Activated CD4-positive, alpha-beta T cell treated with anti-CD3 and anti-CD28 coated beads for 48 hours (primary cell): ENCODE results near the gene TFEB.

ENCODE experiments used
- DNase-seq: peaks from one replicate; pipeline ENCODE4 v3.0.0-alpha.2; 2020

The TFEB gene

DNA sequence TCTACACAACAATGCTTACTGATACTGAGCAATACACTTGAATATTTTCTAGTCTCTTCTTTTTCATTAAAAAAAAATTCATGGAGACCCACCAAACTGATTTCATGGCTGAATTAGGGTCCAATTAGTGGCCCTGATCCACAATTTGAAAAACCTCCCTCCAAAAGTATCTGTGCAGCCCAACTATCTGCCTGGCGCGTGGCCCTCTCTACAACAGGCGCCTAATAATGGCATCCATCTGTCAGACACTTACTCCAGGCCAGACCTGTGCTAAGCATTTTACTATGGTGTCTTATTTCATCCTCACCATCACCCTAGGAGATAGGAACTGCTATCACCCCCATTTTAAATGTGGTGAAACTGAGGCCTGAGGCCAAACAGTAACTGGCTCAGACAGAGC lies 14.0 kb downstream of the TFEB start:
- DNase-seq = no peak

DNA sequence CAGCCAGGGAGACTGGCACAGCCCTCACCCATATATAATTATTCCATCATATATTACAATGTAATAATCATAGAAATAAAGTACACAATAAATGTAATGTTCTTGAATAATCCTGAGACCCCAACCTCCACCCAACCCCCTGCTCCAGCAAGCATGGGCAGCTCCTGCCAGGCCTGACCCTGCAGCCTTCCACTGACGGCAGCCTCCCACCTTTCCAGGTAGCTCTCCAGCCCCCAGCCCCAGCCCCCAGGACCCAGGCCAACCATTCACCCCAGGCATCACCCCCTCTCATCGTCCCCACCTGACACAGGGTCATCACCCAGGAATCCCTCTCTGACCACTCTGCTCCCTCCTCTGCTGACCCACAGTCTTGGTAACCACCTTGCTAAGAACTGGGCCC lies 14.6 kb downstream of the TFEB start:
- DNase-seq = no peak

DNA sequence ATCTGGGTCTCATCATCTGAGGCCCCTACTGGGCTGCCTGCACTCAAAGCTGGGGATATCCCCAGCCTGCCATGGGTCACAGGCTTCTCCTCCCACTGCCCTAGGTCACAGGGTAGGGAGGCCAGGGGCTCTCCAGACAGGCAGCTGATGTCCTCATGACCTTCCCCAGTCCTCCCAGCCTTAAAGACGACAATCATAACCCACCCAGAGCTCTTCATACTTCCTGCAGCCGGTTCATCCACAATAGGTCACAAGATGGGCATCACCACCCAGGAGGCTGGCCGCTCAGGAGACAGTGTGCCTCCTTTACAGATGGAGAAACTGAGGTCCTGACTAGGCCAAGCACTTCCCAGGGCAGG lies 15.2 kb downstream of the TFEB start:
- DNase-seq = no peak

DNA sequence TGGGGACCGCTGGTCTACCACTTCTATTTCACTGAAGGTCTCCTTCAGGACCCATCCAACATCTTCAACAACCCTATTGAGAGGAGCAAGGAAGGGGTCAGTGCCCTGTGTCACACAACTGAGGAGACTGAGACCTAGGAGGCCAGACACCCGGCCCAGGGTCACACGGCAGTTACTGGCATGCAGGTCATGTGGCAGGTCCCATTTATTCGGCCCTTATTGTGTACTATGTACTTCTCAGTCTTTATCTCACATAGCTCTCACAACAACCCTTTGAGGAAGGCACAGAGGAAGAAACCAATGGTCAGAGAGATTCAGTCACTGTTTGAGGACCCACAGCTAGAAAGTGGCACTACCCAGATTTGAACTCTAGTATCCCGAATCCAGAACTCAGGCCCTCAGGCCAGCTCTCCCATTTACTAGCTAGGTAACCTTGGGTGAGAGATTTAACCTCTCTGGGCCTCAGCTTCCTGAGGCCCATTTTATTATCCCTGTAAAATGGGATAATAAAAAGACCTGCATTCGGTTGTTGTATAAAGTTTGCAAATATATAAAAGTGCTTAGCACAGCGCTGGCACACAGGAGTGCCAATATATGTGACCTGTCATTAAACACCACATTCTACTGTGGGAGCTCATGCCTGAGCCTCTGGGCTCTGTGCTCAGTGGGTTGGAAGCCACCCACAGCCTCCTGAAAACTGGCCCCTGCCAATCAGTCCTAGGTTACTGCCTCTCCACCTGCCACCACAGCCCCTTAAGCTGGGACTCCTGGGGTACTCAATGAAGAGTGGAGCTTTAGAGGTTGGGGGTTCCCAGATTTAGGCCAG lies 15.8 kb downstream of the TFEB start:
- DNase-seq = no peak

DNA sequence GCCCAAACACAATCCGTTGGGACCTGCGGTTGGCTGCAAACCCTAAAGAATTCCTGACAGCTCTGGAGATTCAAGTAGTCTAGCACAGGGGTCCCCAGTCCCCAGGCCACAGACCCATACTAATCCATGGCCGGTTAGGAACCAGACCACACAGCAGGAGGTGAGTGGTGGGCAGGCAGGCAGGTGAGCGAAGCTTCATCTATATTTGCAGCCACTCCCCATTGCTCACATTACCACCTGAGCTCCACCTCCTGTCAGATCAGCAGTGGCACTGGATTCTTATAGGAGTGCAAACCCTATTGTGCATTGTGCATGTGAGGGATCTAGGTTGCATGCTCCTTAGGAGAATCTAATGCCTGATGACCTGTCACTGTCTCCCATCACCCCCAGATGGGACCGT lies 16.6 kb downstream of the TFEB start:
- no peak for DNase-seq

DNA sequence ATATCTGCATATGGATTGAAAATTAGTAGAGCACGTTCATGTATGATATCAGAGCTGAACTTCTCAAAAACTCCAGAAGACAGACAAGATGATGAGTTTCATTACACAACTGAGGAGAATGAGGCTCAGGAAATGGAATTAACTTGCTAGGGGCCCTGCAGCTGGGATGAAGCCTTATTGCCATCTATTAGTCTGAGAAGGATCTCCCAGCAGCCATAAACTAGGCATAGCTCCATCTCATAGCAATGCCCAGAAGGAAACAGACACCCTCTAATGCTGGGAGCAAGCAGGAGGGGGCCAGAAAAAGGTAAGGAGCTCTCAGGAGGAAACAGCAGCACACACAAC lies 18.0 kb downstream of the TFEB start:
- no peak for DNase-seq

DNA sequence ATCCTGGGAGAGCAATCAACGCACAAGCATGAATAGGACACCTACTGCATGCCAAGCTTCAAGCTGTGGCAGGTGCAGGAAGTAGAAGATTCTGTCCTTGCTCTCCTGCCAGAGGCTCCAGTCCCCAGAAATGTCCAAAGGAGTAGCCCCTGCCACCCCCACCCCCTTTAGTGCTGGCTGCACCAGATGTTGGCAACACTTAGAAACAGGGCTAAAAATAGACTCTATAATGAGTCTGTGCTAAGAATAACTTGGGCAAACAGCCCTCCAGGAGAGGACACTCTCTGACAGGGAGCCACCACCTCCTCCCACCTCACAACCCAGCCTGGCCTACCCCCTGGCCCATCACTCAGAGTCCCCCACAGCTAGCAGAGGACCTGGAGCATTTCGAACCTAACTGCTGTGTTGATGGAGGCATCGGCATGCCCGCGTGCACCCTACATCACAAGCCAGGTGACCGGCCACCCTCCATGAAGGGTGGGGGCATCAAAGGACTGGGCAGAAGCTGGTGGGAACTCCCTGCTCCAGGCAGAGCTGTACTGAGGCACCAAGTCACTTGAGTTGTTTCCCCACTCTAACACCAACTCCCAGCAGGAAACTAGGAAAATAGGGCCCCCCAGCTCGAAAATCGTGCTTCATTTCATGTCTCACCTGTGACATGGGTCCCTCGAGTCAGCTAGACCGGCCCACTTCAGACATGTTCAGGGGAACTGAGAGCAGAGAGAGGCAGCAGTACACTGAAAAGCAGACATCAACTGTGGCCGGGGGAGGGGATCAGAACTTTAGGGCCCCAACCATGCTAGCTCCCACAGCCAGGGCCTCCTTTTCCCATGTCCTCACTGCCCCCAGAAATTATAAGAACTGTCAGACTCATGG lies 18.7 kb downstream of the TFEB start:
- DNase-seq = no peak

DNA sequence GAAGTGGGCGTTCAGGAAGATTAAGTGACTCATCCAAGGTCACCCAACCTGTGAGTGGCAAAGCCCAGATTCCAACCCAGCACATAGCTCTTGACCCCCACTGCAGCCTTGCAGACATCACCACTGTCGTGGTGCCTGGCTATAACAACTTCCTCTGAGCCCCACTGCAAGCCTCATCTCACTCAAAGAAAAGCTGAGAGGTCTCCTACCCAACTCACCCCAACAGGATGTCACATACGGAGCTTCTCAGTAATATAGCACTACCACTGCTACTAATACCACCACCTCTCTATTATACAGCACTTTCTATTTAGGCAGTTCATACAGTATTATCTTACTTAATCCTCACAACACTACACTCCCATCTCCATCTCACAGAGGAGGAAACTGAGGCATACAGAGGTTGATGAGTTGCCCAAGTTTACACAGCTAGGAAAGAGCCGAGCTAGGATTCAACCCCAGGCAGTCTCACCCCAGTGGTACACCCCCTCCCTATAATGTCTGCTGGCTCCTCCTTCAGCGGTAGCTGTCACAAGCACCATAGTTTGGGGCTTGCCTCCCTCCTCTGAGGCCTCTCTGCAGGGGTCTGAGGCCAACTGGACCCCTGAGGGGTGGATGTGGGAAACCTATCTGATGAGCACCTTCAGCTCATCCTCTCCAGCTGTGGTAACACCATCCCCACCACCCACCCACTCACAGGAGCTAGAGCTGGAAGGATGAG lies 19.5 kb downstream of the TFEB start:
- no peak for DNase-seq

DNA sequence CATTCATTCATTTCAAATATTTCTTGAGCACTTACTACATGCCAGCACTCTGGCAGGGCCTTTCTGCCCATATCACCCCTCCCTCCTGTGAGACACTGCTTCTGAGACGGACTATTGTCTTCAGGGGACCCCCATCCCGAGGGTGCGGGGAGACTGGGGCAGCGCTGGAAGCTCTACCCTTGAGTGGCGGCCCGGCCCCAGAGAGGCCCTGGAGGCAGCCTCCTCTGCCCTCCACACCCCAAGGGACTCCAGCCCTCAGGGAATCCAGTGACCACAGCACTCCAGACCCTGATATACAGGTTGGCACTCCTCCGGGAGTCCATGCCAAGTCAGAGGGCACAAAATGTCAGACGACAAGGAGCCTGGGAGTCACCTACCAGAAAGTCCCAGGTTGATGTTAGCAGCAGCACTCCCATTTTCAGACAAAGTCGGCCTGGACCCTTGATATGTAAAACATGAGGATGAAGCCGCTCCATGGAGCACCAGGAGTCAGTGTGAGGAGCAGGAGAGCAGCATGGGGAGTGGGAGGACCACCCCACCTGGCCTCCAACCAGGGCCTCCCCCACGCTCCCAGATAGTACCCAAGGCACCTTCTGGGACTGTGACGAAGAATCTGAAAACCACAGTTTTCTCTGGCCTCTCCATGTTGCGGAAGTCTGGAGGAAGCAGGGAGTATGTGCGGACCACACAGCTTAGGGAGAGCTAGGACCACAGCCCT lies 20.7 kb downstream of the TFEB start:
- no peak for DNase-seq

DNA sequence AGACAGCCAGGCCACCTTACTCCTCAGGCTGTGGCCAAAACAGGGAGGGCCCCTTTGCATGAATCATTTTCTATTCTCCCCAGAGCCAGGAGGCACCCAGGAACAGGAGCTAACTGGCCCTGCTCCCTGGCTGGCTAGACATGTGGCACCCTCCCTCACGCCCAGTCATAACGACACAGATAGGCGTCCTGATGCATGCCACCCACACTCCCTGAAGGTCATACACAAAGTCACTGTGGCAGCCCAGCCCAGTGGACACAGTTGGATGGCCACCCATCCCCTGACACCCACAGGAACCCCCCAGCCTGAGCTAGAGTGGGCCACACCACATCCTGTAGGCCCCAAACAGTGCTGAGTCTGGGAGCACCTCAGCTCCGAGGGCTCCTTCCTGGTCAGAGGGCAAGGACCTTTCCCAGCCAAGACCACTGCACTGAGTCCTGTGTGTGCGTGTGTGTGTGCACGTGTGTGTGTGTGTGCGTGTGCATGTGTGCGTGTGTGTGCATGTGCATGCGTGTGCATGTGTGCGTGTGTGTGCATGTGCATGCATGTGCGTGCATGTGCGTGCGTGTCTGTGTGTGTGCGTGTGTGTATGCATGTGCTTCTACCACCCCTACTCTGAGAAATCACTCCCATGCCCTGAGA lies 21.6 kb downstream of the TFEB start:
- DNase-seq = peak; percentile 51

DNA sequence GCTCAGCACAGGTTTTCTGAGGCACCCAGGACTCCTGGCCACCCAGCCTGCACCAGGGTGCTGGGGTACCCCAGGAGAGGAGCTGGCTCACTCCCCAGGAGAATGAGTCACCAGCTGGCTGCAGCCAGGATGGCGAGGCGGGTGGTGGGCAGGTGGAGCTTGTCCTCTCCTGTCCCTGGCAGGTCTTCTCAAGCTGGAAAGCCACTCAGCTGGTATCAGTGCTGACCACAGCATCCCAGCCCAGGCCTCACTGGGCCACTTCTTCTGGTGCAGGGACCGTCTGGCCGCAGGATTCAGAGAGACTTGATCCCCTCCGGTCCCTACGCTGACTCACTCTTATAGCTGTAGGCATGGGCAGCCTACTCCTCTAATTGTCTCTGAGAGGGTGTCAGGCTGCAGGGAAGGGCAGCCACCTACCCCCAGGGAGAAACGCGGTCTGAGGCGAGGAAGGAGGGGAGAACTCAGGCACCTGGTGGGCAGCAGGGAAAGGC lies 22.2 kb downstream of the TFEB start:
- DNase-seq = no peak

DNA sequence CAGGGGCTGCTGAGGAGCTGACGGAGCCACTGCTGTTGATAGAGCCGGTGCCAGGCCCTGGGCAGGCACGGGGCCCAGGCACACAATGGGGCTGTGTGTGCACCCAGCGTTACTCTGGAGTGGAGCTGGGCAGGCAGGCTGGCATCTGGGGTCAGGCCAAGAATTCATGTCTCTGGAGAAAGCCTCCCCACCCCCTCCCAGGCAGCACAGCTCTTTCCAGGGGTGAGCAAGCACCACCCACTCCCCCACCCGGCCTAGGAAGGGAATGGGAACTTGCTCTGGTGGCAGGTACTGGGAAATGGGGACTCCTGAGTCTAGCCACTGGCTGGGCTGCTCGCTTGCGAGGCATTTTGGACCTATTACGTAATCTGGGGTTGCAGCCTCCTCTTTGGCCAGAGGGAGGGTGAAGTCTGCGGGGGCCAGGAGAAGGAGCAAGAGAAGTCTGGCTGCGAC lies 22.7 kb downstream of the TFEB start:
- DNase-seq = no peak

DNA sequence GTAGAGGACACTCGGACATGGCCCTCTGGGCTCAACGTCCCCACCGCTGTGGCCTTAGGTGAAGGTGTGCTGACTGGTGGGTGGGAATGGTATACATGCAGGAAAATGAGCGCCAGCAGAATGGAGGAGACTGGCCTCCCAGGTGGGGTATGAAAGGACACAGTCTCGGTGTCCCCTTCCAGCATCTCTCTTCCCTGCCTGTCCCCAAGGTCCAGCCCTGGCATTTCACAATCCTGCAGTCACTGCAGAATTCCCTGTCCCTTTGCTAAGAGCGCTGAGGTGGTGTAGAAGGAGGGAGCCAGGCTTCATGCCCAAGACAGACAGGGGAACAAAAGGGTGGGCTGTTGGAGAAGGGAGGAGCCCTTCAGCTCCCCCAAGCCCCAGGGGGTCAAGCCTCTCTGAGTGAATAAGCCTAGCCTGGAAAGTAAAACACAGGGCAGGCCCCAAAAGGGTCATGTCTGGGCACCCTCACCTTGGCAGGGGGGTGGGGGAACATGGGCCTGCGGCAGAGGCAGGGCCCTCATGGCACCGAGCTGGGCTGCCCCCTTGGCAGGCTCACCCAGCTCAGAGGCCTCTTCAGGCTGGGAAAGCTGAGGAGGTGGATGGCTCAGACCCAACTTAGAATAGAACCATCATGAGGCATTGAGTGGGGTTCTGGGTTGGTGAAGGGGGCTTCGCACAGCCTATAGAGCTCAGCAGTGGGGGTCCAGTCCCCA lies 23.9 kb downstream of the TFEB start:
- no peak for DNase-seq

DNA sequence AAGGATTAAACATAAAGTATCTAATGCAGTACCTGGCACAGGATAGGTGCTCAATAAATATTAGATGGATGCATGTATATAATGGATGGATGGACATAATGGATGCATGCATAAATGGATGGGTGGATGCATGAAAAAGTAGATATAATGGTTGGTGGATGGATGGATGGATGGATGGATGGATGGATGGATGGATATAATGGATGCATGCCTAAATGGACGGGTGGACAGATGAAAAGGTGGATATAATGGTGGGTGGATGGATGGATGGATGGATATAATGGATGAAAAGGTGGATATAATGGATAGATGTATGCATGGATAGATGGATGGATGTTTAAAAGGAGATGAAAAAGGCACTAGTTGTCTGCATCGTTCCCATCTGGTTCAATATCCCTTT lies 26.0 kb downstream of the TFEB start:
- DNase-seq = no peak

DNA sequence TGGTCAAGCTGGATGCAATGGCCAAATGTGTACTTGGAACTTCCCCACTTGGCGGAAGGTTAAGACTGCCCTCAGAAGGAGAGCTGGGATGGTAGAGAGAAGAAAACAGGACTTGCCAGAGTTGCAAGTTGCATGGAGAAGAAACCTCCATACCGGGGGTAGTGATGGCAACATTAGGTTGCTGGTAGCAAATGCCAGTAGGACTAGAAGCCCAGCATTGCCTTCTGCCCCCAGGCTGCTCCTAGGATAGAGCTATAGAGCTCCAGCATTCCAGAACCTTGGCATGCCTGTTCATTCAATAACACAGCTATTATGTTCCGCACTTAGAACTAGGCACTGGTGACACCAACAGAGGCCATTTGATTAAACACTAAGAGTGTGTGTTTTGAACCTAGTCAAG lies 26.6 kb downstream of the TFEB start:
- no peak for DNase-seq

DNA sequence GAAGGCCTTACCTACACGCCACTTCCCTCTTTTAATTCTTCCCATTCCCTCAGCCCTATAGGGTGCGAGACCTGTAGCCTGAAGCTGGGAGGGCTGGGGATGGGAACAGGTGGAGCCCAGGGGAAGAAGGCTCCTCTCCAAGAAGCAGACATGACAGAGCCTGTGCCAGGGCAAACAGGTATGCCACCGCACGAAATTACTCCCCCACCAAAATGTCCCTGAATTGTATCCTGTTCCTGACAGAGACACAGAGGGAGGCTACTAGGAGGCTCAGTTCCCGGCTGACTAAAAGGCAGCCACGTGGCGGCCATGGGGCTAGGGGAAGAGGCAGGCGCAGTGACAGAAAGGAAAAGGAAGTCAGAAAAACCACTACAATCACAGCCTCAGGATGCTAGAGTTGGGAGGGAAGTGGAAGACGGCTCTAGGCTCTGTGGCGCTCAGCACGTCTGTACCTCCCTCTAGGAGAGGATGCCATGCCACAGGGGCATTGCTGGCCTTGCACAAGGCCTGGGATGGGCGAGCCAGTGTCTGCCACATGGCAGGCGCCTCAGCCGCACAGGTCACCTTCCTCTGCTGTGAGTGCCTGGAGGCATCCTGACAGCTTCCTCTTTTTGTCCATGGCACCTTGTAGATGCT lies 27.7 kb downstream of the TFEB start:
- peak; percentile 37 for DNase-seq

DNA sequence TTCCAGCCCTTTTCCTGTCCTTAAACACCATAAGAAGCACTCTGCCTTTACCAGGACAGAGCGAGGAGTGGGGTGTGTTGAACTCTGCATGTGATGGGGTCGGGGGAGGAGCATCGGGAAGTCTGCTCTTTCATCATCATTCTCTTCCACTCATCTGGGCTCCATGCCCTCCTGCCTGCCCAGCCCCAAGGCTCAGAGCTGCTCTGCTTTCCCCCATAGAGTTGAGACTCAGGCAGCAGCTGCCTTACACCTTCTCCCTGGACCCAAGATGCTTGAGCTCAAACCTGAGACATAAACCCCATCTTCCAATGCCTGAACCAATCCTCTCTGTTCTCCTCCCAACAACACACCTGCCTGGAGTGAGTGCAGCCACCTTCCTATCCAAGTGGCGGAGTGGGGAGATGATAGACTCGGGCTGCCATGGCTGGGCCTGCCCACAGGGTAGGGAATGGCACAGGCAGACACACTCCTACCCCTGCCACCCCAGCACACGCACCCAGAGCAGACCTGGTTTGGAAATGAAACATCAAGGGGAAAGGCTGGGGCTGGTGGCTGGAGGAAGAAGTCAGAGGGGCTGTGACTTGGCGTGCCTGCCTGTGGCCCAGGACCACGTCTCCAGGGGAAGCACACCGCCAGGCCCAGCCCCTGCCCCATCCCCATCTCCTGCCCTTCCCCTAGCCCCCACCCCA lies 28.4 kb downstream of the TFEB start:
- peak; percentile 31 for DNase-seq

DNA sequence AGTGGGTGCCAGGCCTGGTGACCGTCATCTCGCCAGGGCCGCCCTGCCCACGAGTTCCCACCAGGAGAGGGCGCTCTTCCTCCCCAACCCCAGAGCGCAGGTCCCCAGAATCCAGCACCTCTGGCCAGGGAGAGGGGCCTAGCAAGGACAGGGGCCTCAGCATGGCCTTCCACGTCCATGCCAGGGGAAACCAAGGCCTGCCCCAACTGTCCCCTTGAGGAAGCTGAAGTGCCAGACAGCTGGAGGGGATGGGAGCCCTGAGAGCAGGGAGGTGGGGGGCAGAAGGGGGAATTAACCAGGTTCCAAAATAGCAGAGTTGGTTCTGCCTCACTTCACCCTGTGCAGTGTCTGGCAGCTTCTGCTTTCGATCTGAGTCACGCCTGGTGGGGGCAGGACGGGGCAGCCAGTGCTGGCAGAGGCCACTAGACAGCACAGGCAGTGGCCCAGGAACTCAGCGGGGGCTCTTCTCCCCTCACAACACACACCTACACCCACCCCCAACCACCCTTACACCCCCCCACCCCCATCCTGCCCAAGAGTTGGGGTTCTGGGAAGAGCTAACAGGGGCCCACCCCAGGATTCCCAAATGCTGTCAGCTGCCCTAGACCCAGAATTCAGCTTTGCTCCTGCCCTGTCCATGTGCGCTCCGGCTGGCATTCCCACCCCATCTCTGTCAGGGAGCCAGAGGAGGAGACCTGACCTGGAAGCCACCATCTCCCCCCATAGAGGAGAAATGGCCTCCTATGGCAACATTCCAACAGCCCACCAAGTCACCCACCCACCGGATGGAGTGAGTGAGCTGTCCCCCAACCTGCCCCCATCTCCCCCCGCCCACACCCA lies 29.2 kb downstream of the TFEB start:
- peak; percentile 85 for DNase-seq

DNA sequence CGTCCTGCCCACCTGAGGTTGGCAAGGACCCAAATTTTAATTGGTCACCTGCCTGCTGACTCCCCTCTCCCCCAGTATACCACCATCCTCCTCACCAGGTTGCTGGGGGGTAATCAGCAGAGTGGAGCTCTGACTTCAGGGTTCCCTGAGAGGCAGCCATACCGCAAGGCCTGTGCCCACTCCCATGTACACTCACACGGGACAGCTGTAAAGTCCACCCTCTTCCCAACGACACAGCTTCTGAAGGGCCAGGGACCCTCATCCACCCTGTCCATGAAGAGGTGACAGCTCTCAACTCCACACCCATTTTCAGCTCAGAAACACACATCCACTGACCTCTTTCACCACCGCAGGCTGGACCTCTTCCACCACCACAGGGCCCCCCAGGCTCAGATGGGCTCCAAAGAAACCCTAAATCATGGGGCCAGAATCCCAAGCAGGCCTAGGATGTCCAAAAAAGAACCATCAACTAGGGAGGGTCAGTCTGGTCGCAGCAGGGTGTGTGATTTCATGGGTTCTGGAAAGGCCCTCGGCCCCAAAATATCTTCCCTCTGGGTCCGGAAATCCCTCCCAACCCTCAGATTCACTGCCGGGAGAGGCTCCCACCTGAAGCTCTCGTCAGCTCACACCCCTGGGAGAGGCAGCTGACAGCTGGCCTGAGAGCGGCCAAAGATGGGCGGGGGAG lies 30.0 kb downstream of the TFEB start:
- no peak for DNase-seq
